ENCODE data around the gene SRRT.

The SRRT gene

GRCh38 chr7:100884736-100885439 lies 10.0 kb downstream of the SRRT start:
- no peak for DNase-seq

DNA sequence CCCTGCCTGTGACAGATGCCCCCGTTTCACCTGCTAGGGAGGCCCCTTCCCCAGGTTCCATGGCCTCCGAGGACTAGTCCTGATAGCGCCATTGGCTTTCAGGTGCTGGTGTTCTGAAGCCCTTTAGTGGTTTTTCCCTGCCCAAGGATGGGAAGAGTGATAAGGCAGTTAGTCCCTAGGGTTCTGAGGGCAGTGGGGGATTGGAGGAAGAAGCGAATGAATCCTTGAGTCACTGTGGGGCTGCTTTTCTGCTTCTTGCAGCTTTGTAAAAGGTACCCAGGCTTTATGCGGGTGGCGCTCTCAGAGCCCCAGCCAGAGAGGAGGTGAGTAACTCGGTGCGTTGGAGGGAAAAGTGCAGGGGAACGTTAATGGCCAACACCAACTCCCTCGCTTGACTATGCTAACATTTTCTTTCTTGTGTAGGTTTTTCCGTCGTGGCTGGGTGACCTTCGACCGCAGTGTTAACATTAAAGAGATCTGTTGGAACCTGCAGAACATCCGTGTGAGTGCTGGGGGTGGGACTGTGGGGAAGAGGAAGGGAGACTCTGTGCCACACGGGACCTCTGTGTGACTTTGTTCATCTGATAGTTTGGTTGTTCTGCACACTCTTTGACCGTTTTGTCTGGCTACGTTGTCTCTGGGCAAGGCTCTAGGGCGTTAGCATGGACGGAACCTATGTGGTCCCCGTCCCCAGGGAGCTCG lies 10.7 kb downstream of the SRRT start:
- no peak for DNase-seq

- DNase-seq: no peak
Measured at GRCh38 chr7:100886142-100886935, 11.4 kb downstream of the SRRT start.

DNA sequence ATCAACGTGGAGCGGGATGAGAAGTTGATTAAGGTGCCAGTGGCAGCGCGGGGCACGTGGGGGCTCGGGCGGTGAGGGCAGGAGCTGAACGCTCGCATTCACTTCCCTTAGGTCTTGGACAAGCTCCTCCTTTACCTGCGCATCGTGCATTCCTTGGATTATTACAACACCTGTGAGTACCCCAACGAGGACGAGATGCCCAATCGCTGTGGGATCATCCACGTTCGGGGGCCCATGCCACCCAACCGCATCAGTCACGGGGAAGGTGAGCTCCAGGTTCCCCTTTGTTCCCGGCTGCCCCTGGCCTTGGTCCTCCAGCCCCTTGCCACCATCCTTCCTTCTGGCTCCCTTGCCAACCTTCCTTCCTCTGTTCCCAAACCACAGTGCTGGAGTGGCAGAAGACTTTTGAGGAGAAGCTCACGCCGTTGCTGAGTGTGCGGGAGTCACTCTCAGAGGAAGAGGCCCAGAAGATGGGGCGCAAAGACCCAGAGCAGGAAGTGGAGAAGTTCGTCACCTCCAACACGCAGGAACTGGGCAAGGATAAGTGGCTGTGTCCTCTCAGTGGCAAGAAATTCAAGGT lies 12.1 kb downstream of the SRRT start:
- no peak for DNase-seq

GRCh38 chr7:100887516-100888290 lies 12.8 kb downstream of the SRRT start:
- no peak for DNase-seq

GRCh38 chr7:100888291-100888987 lies 13.5 kb downstream of the SRRT start:
- no peak for DNase-seq

DNA sequence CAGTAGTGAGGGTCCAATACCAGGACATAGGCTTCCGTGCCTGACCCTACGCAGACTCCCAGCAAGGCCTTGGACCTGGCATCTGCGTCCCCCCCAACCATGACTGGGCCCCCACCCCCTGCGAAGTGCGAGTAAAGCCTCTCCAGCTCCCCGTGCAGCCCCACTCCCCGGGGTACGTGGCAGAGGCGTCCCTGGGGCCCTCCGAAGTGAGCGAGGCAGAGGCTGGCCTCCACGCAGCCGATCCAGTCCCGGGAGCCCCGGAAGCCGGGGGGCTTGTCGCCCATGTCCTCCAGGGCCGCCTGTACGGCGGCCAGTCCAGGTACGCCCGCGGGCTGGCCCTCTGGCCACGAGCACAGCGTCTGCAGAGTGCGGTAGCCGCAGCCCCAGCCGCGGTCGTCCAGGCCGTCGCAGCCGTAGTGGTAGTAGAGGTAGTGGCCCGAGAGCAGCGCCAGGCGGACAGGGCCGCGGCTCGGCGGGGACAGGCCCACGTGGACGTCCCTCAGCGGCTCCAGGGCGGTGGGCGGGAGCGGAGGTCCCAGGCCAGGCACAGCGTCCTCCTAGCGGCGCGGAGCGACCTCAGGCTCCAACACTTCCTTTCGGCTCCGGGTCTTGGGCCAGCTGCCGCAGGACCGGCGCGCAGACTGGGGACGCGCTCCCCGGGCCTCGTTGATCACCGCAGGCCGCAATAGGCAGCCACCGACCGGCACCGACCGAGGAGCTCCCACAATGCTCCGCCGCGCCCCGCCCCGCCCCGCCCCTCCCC lies 14.3 kb downstream of the SRRT start, which contains the start of gene UFSP1:
TSS of gene UFSP1 (minus strand) at position 728 of the 763 bp plus-strand sequence. CDS start at position 284, 444 bp downstream.
- no peak for DNase-seq

DNA sequence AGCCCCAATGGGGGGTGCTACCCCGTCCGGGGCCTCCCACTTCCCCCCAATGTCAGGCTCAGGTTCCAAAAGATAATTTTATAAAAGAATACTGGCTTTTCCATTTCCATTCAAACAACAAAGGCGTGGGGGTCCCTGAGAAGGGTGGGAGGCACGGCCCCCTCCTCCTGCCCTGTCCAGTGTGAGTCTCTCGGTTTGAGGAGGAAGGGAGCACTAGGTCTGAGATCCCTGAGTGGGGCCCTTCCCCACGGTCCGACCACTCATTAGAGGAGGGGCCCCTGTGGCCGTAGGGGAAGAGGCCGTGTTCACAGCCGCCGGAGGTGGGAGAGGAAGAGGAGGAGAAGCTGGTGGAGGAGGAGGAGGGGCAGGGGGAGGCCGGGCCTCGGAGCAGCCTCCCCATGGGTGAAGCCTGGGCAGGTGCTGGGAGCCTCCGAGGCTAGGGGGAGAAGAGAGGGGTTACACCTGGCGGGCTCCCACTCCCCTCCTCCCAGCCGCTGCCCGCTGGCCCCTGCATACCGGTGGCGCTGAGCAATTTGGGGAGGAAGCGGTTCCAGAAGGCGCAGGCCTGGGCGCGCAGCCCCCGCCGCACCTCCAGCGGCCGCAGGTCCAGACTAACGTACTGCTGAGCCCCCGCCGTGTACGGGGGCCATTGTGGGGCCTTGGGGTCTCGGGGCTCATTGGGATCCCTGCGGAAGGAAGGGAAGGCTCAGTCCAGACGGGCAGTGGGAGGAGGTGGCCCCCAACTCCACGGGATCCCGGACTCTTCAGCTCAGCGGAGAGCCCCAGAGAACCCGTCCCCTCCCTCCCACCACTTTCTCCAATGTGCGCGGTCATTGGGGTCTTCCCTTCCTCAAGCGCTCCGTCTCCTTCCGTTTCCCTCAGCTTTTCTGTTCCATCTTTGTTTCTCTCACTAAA lies 16.0 kb downstream of the SRRT start:
- no peak for DNase-seq

- no peak for DNase-seq
Measured at GRCh38 chr7:100891568-100892247, 16.8 kb downstream of the SRRT start.

- DNase-seq: no peak
Measured at GRCh38 chr7:100892364-100893317, 17.7 kb downstream of the SRRT start.

- no peak for DNase-seq
Measured at GRCh38 chr7:100893318-100893895, 18.5 kb downstream of the SRRT start.

- no peak for DNase-seq
Measured at GRCh38 chr7:100893910-100894721, 19.2 kb downstream of the SRRT start.

DNA sequence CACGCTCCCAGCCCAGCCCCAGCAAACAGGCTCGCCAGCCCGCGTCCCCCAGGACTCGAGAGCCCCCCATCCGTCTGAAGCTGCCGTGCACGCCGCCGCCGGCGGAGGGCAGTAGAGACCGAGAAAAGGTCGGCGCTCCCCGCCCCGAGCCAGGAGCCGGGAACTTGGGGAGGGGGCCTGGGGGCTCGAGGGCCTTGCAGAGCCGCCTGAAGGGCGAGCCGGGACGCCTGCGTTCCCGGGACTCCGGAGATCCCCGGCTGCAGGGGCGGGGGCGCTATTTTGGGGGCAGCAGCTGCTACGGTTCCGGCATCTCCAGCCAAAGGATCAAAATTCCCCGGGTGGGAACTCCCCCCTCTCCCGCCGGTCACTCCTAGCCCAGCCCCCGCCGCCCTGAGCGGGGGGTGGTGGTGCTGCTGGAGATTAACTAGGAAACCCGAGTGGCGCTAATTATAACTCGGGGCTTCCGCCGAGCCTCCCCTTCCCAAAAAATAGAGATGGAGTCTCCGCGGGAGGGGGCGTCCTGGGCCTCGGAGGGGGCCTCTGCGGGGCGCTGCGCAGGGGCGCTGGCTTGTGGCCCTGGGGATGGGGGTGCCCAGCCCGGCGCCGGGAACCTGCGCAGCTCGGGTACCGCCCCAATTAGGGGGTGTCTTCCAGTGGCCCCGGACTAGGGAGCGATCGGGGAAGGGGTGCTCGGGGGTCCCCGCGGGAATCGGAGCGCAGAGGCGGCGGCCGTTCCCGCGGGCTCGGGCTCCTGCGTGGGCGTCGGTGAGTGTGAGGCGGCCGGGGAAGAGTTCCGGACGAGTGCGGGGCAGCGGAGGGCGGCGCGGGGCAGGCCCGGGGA lies 20.2 kb downstream of the SRRT start:
- no peak for DNase-seq

GRCh38 chr7:100895701-100895955 lies 20.7 kb downstream of the SRRT start, which contains the start of gene ACHE:
ACHE (minus strand) TSS chr7:100895888; CDS start chr7:100894232, 1,656 bp downstream.
- DNase-seq: no peak

- no peak for DNase-seq
Measured at GRCh38 chr7:100895956-100896731, 21.2 kb downstream of the SRRT start.

All from NK-92 treated with Interleukin-12 subunit alpha and Interleukin-12 subunit beta, amount 100 ng/mL, for 24 hours (cell line).